Epithelial cell of esophagus (primary cell): ENCODE results near the gene OGDH.
"Not testable (repeated sequence)": the region's sequence is repeated elsewhere in the genome, so short reads cannot be mapped to it uniquely, and the experiment has no call there.

ENCODE experiments used
- DNase-seq: peaks from one replicate; pipeline ENCODE4 v3.0.0; 2010; ENCODE audit warnings: low read depth
- H3K4me3 ChIP-seq: 2 replicates; pipeline ENCODE4 v1.5.1; 2011; ENCODE audit warnings: mild to moderate bottlenecking, low read length, control low read depth
- CTCF ChIP-seq: IDR thresholded peaks from 2 replicates; pipeline ENCODE4 v1.5.1; 2011; ENCODE audit warnings: low read depth, mild to moderate bottlenecking, low read length, control low read depth, inconsistent platforms; ENCODE audit not compliant: insufficient read depth; ENCODE audit errors: missing control alignments

Gene OGDH

GRCh38 chr7:44698046-44698580 is 91.7 kb downstream of the OGDH start:
- TF ChIP-seq CTCF, result no peak
- no peak overlapping the region for H3K4me3 ChIP-seq
- no peak for DNase-seq

- not testable (repeated sequence) for DNase-seq, H3K4me3 ChIP-seq
These were observed 93.2 kb downstream of the OGDH start for GRCh38 chr7:44699598-44699997.

GRCh38 chr7:44700322-44700721 is 93.9 kb downstream of the OGDH start:
- no peak for TF ChIP-seq CTCF
- H3K4me3 ChIP-seq, result no peak overlapping the region
- no peak for DNase-seq

GRCh38 chr7:44703391-44703790 is 97.0 kb downstream of the OGDH start:
- not testable (repeated sequence) for DNase-seq, H3K4me3 ChIP-seq

- H3K4me3 ChIP-seq, result no peak overlapping the region
- no peak for TF ChIP-seq CTCF
- no peak for DNase-seq
These were observed 97.5 kb downstream of the OGDH start for GRCh38 chr7:44703921-44704320.

GRCh38 chr7:44705434-44705833 is 99.0 kb downstream of the OGDH start:
- no peak for TF ChIP-seq CTCF
- no peak for DNase-seq
- no peak overlapping the region for H3K4me3 ChIP-seq

- no peak overlapping the region for H3K4me3 ChIP-seq
- TF ChIP-seq CTCF, result no peak
- DNase-seq, result no peak
These were observed 100.5 kb downstream of the OGDH start for GRCh38 chr7:44706788-44707557.

- no peak for TF ChIP-seq CTCF
- H3K4me3 ChIP-seq, result no peak overlapping the region
- DNase-seq, result no peak
These were observed 101.3 kb downstream of the OGDH start for GRCh38 chr7:44707558-44708230.
